ENCODE data around the gene NME3.

DNA sequence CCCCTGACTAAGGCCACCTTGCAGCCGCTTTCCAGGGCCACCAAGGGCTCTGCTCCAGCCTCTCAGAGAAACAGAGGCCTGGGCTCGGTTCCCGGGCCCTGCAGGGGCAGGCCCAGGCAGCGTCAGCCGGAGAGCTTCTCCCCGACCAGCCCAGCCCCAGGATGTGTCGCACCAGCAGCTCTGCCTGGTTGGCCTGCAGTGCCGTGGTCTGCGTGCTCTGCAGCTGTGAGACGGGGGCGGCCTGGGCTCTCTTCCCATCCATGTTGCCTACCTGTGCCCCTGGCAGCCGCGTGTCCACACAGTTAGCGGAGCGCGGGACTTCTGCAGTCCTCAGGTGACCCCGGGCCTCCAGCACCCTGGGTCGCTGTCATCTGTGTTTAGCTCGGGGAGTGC lies 17.4 kb upstream of the NME3 start:
- TF ChIP-seq, protein P1, sequence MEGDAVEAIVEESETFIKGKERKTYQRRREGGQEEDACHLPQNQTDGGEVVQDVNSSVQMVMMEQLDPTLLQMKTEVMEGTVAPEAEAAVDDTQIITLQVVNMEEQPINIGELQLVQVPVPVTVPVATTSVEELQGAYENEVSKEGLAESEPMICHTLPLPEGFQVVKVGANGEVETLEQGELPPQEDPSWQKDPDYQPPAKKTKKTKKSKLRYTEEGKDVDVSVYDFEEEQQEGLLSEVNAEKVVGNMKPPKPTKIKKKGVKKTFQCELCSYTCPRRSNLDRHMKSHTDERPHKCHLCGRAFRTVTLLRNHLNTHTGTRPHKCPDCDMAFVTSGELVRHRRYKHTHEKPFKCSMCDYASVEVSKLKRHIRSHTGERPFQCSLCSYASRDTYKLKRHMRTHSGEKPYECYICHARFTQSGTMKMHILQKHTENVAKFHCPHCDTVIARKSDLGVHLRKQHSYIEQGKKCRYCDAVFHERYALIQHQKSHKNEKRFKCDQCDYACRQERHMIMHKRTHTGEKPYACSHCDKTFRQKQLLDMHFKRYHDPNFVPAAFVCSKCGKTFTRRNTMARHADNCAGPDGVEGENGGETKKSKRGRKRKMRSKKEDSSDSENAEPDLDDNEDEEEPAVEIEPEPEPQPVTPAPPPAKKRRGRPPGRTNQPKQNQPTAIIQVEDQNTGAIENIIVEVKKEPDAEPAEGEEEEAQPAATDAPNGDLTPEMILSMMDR (conservative IDR thresholded peaks at IDR 0.05 in 1 of 2, IDR thresholded peaks at IDR 0.05 in 1 of 2; ENCODE audit: extremely low read depth in 1 of 2, insufficient read depth in 1 of 2, low read depth in 1 of 2, low read length in 2 of 2), result no peak
- no peak for TF ChIP-seq EZH2 (IDR thresholded peaks at IDR 0.05; ENCODE audit: borderline replicate concordance, low read length)
